HG03103 (cell line): ENCODE measurements around the gene PREB.

Experiments used
- ATAC-seq: cut with Tn5 transposase; IDR thresholded peaks from one replicate; pipeline ENCODE4 v1.9.1; 2021; ENCODE audit warnings: low read depth; ENCODE audit not compliant: unreplicated experiment

The PREB gene

DNA sequence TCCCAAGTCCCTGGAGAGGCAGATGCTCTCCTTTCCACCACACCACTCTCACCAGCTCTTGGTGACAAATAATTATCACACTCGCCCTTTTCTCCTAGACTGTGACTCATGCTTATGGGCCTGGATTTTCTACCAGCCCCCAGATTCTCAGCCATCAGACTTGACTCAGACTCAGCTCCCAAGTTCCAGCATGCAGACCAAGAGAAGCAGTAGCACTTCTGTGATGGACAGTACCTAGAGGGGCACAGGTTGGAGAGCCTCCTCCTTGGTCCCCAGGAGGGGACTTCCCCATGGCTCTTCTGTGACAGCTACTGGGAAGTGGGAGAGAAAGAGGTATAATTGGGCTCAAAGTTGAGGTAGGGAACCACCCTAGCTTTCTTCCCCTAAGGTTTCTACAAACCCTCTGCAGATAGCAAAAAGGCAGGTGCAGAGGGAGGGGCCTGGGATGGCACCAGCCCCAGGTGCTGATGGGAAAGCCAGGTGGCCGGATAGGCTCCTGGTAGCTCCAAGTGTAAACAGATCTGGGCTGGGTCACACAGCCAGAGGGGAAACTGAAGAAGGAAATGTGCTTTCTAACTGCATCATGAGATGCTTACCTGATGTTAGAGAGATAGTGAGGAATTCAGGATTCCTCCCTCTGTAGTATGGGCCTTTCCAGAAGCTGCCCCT is 18.5 kb upstream of the PREB start:
- no peak for ATAC-seq

DNA sequence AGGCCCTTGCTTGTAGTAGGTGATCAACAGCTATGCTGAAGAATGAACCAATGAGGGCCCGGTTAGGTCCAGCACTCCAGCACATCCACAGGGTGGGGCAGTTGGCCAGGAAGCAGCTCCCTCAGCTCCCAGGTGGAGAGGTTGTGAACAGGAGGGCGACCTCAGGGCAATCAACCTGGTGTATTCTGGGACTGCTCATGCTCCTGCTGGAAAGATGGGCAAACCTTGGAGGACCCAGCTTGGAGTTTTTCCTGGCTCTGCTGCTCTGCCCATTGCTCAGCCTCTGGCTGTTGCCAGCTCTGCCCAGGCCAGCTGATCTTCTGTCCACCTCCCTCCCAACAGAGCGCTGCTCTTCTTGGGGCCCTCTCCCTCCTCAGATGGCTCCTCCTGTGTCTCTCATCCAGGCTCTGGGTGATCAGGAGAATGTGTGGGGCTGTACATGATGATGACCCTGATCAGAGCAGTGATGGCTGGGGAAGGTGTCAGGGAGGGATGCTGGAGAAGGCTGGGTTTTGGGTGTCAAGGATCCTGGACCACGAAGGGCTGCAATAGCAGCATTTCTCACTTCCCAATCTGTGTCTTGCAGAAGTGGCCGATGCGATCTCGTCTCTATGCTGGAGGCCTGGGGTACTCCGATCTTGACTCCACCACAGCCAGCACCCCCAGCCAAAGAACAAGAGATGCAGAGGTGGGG is 17.8 kb upstream of the PREB start:
- ATAC-seq: no peak

DNA sequence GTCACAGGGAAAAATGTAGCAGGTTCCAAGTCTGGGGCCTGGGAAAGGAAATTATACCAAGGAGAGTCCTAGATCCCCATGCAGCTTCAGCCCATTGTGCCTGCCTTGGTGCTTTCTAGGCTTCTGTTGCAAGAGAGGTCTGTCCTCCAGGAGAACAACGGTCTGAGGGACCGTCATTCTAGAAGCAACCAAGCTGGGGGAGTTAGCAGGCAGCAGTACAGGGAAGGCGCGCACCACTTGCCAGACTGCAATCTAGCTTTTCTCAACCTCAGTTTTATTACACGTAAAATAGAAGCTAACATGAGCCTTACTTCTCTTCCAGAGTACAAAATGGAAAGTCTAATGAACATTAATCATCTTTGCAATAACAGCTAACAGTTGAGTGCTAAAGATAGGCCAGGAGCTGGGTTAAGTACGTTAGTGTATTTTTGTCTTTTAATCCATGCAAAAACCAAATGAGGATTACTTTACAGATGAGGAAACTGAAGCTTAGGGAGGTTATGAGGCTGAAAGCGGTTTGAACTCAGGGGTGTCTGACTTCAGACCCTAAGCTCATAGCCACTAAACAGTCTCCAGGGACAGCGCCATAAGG is 16.3 kb upstream of the PREB start:
- ATAC-seq: no peak

- no peak for ATAC-seq
These were observed 15.4 kb upstream of the PREB start for GRCh38 chr2:27149570-27150405.

DNA sequence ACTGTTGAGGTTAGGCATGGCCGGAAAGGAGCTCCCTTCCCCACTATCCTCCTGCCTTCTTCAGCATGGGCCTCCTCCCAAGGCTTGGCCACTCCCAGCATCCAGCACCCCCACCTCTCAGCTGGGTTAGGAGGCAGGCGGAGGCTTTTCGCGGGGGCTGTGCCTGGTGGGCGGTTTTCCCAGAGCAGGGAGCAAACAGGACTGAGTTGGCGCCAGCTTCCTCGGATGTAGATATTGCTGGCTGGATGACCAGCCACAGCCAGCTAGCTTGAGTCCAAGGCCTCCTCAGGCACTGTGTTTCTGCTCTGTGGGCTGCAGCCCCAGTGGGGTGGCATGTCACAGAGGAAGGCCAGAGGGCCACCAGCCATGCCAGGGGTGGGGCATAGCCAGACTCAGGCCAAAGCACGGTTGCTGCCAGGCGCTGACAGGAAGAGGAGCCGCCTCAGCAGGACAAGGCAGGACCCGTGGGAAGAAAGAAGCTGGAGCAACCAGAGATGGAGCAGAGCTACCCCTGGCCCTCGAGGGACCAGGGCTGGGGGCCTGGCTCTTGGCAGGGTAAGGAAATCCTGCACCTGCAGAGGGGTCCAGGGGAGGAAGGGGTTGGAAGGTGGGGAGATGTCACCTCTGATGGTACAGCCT is 14.5 kb upstream of the PREB start, which contains the start of gene TCF23:
Gene TCF23 (plus strand): TSS at position 204 of the 639 bp plus-strand sequence. CDS start 130 bp downstream, at position 334.
- ATAC-seq: no peak

DNA sequence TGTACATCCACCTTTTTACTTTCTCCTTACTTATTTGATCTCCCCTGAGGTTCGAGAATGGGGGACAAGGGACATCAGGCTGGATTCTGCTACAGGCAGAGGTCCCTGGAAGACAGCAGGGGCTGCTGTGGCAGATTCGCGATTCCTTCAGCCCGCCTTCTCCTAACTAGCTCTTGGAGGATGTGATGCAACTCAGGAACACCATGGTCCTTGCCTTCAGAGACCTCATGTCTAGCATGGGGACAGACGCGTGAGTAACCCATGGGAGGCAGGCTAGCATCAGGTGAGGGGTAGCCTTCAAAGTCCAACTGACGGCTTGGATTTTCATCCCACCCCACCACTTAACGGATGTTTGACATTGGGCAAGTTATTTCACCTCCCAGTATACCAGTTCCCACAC is 13.5 kb upstream of the PREB start:
- ATAC-seq: no peak

DNA sequence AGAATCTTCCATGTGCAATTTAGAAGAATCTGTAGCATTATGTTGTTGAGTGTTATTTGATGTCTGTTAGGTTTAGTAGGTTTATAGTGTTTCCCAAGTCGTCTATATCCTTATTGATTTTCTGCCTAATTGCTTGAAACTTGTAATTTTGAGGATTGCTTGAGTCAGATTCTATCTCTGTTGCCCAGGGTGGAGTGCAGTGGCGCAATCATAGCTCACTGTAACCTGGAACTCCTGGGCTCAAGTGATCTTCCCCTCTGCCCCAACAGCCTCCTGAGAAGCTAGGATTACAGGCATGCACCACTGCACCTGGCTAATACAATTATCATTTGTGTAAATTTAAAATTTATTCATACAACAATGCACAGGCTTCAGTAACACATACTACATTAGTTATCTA is 11.2 kb upstream of the PREB start:
- ATAC-seq: no peak

DNA sequence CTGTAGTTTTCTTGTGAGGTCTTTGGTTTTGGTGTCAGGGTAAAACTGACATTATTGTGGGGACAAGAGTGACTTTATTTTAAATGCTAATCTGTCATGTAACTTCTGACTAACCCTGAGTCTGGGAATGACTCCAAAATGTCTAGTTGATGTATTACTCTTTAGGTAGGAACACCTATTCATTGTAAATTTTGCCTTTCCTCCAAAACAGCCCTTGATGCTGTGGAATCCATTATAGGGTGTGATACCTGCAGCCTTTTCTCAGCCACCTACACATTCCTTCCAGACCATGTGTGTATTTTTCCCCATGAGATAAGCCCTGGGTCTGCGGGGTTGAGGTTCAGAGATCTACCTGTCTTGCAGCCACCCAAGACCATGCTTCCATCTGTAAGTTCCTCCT is 8.8 kb upstream of the PREB start:
- no peak for ATAC-seq

- ATAC-seq: no peak
These were observed 4.9 kb upstream of the PREB start, which contains the start of gene PRR30 for GRCh38 chr2:27139310-27139709. TSS of gene PRR30 (minus strand) at chr2:27139410. CDS start at chr2:27138329, 1,081 bp downstream.

DNA sequence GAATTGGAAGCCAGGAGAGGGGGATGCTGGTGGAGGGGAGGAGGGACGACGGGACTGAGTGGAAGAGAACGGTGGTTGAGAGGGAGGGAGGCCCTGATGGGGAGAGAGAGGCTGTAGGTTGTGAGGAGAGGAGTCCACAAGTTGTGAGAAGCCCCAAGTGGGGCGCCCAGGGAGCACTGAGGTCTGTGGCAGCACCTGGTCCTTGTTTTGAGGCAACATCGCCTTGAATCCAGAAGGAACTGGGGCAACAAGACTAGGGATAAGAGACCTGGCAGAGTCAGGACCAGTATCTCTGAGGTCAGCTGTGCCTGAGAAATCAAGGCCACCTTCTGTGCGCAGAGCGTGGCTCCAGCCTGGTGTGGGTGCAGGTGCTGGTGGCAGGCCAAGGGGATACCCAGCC is 3.7 kb upstream of the PREB start:
- no peak for ATAC-seq

DNA sequence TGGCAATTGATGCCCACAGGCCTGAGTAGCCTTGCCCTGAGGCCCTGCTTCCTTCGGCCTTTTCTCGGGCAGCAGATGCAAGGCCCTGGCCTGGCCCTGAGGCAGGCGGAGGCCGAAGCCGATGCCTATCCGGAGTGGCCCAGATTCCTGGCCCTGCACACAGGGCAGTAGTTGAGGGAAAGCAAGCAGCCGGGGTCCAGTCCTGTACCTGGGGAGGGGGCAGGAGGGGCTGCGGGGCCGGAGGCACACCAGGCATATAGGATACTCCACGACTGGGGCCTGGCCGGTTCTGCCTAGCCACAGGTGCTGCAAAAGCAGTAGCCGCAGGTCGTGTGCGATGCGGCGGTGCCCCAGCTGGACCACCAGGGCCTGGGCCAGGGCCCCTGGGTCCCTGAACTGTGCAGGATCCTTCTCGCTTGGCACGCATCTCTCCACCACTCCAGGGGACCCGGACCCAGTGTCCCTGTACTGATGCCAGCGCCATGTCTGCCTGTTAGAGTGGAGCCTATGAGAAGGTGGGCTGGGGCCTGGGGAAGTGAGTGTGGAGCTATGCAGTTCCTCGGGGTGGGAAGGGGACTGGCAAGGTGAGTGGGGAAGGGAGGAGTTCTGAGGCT is 3.0 kb upstream of the PREB start:
- ATAC-seq: no peak

- no peak for ATAC-seq
These were observed 2.3 kb upstream of the PREB start for GRCh38 chr2:27136751-27137150.

DNA sequence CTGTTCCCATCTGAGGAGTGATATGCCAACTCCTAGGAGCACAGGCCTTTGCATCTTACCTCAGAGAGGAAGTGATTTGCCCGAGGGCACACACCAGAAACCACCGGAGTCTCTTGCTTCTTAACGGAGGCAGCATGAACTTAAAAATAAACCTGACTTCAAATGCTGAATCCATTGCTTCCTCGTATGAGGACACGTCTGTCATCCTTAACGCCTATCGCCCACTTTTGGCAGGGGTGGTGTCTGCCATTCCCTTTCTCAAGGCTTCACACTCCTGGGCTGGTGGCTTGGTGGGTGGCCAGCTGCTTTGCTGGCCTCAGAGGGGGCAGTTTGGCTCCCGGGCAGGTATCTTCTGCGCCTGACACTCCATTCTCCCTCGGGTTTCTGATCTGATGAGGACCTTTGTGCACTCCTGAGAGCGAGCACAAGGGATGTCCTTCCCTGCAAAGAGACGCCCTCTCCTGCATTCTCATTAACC is 1.1 kb upstream of the PREB start:
- no peak for ATAC-seq

- ATAC-seq: no peak
These were observed 493 bp upstream of the PREB start for GRCh38 chr2:27134781-27135477.

DNA sequence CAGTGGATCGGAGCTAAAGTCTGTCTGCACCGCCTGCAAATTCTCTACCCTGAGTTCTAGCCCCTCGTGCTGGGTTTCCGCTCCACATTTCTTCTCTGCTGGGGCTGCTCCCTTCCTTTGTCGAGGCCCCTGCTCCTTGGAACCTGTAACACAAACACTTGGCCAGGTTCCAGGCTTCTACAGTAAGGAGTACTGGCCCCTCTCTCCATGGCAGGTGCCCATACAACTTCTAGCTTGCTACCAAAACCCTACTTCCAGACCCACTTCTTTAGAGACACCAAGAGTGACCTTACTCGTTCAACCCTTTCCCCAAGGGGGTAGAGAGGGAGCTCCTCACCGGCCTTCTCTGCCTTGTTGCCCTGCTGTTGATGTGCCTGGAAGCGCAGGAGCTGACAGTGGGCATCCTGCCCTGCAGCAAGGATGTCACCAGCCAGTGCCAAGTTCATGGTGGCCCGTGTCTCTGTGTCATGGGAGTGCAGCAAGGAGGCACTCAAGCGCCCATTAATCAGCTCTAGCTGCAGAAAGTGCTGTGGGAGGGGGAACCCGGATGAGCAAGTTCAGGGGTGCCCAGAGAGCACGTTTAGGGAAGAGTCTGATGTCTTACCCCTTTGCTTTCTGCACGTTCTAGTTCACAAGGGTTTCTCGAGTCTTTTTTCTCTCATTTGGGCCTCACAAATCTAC is 1.1 kb downstream of the PREB start:
- no peak for ATAC-seq

DNA sequence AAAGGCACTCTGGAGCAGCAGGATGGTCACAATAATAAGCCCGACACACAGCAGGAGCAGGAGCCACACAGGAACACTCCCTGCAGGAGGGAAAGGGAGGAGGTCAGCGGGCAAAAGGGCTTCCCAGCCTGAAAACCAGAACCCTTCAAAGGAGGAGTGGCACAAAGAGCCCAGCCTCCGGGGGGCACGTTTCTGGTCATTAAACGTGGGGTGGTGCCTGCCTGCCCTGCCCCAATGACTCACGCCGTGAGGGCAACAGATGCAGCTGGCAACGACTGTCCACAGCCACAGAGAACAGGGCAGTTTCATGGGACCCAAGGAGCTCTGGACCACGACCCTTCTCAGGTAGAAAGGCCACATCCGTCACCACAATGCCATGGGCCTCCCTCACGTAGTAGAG is 3.0 kb downstream of the PREB start:
- ATAC-seq: no peak

- no peak for ATAC-seq
These were observed 4.0 kb downstream of the PREB start for GRCh38 chr2:27130396-27130795.

- ATAC-seq: no peak
These were observed 5.5 kb downstream of the PREB start for GRCh38 chr2:27128668-27129571.
